Measurements from ENCODE around the gene CER1. TPM values are rescaled to one million over a fixed set of nuclear protein-coding genes. Genes with fewer than 3 reads are reported as not detected.

Gene CER1
- total RNA-seq, 1 experiment from 2014 or later: not detected

DNA sequence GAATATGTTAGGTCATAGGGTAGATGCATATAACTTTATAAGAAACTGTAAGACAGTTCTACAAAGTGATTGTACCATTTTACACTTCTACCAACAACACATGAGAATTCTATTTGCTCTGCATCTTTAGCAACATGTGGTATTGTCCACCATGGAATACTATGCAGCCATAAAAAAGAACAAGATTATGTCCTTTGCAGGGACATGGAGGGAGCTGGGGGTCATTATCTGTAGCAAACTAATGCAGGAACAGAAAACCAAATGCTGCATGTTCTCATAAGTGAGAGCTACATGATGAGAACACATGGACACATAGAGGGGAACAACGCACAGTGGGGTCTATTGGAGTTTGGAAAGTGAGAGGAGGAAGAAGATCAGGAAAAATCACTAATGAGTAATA, 22.2 kb upstream of the CER1 start:
- intact Hi-C loops (cut with micrococcal nuclease): no loop called here
- DNase-seq (no peak), ATAC-seq (no peak)
- H3K36me3 ChIP-seq (ENCODE audit: low read depth, low read length): no peaks in the 10 kb centered on the region
- POLR2A ChIA-PET (ENCODE audit: unreplicated experiment): no interaction called here
- H3K9me3 ChIP-seq (ENCODE audit: low read length): no peaks in the 10 kb centered on the region
- no peaks in the 10 kb centered on the region for H3F3A ChIP-seq (ENCODE audit: low read length, unreplicated experiment)
- no peak overlapping the region for H3K9ac ChIP-seq (ENCODE audit: low read length)
- no peak overlapping the region for H3K4me3 ChIP-seq (ENCODE audit: low read length)
- BruUV-seq (replicated peaks): no TSS peak
- no peak overlapping the region for H2AFZ ChIP-seq (ENCODE audit: low read length)
- H3K4me2 ChIP-seq (ENCODE audit: low read length): no peak overlapping the region
- no peaks in the 10 kb centered on the region for H3K9me2 ChIP-seq (replicated peaks; ENCODE audit: low read length)
- H3K27me3 ChIP-seq (ENCODE audit: low read length): no peaks in the 10 kb centered on the region
- H3K27ac ChIP-seq (ENCODE audit: low read length): no peak overlapping the region
- no peaks in the 10 kb centered on the region for H3K79me2 ChIP-seq (ENCODE audit: low read length)
- H3K4me1 ChIP-seq (ENCODE audit: insufficient read depth, low read length): peaks cover 6% of the 10 kb centered on the region; the same call in 1 of the 2 replicates
- H4K20me1 ChIP-seq (ENCODE audit: low read length): no peaks in the 10 kb centered on the region
- TF ChIP-seq EZH2phosphoT487 (IDR thresholded peaks at IDR 0.05; ENCODE audit: borderline replicate concordance, low read length) (no peak), EZH2 (IDR thresholded peaks at IDR 0.05; ENCODE audit: low read length, unreplicated experiment) (no peak)
- TF ChIP-seq, protein P1, sequence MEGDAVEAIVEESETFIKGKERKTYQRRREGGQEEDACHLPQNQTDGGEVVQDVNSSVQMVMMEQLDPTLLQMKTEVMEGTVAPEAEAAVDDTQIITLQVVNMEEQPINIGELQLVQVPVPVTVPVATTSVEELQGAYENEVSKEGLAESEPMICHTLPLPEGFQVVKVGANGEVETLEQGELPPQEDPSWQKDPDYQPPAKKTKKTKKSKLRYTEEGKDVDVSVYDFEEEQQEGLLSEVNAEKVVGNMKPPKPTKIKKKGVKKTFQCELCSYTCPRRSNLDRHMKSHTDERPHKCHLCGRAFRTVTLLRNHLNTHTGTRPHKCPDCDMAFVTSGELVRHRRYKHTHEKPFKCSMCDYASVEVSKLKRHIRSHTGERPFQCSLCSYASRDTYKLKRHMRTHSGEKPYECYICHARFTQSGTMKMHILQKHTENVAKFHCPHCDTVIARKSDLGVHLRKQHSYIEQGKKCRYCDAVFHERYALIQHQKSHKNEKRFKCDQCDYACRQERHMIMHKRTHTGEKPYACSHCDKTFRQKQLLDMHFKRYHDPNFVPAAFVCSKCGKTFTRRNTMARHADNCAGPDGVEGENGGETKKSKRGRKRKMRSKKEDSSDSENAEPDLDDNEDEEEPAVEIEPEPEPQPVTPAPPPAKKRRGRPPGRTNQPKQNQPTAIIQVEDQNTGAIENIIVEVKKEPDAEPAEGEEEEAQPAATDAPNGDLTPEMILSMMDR (conservative IDR thresholded peaks at IDR 0.05; ENCODE audit: low read depth, low read length): no peak
- CTCF ChIA-PET: no interaction called here

DNA sequence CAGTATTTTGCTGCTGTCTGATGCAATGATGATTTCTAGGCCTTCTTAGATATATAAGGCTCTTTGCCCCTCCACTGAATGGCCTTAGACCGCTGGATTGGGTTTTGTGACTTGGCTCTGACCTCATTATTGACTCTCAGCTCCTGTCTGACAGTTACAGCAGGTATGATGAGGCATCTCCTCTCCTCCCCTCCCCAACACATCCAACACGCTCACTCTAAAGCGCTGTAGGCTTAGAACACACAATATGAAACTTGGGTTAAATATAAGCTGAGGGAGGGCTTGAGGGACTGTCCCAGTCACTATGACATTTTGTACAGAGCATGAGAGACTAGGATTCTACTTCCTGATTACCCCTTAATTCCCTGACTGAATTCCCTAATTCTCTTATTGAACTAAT, 18.8 kb upstream of the CER1 start:
- POLR2A ChIA-PET (ENCODE audit: unreplicated experiment): no interaction called here
- CTCF ChIA-PET: no interaction called here

DNA sequence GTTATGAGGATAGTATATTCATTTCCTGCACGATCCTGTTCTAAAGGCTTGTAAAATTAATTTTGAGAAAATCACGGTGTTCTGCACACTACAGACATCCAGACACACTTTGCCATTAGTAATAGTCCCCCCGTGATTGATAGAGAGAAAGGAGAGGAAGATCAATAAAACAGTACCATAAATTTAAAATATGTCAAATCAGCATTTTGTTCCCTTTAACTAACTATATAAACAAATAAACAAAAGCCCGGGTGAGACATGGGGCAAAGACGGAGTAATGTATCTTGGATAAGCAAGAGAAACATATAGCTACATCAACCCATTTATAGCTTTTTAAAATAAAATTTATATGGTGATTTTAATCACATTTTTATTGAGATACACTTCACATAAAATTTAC, 10.6 kb upstream of the CER1 start:
- H3K27ac ChIP-seq (ENCODE audit: low read length): no peak overlapping the region
- H3K79me2 ChIP-seq (ENCODE audit: low read length): no peaks in the 10 kb centered on the region
- DNase-seq (no peak), ATAC-seq (no peak)
- no peaks in the 10 kb centered on the region for H3F3A ChIP-seq (ENCODE audit: low read length, unreplicated experiment)
- no peak for TF ChIP-seq EZH2 (IDR thresholded peaks at IDR 0.05; ENCODE audit: low read length, unreplicated experiment)
- TF ChIP-seq, protein P1 (conservative IDR thresholded peaks at IDR 0.05; ENCODE audit: low read depth, low read length): no peak
- TF ChIP-seq EZH2phosphoT487 (IDR thresholded peaks at IDR 0.05; ENCODE audit: borderline replicate concordance, low read length): no peak
- no peaks in the 10 kb centered on the region for H3K9me2 ChIP-seq (replicated peaks; ENCODE audit: low read length)
- H3K36me3 ChIP-seq (ENCODE audit: low read depth, low read length): no peaks in the 10 kb centered on the region
- H3K27me3 ChIP-seq (ENCODE audit: low read length): no peaks in the 10 kb centered on the region
- CTCF ChIA-PET: no interaction called here
- no peaks in the 10 kb centered on the region for H4K20me1 ChIP-seq (ENCODE audit: low read length)
- POLR2A ChIA-PET (ENCODE audit: unreplicated experiment): no interaction called here
- no peak overlapping the region for H3K4me2 ChIP-seq (ENCODE audit: low read length)
- no peaks in the 10 kb centered on the region for H3K4me1 ChIP-seq (ENCODE audit: insufficient read depth, low read length)
- H3K9me3 ChIP-seq (ENCODE audit: low read length): no peaks in the 10 kb centered on the region
- no peak overlapping the region for H2AFZ ChIP-seq (ENCODE audit: low read length)
- no peak overlapping the region for H3K9ac ChIP-seq (ENCODE audit: low read length)
- H3K4me3 ChIP-seq (ENCODE audit: low read length): no peak overlapping the region
- no TSS peak for BruUV-seq (replicated peaks)
- intact Hi-C loops (cut with micrococcal nuclease): no loop called here

More for the DNA sequence above, 18.8 kb upstream of the CER1 start:
- H3K9me2 ChIP-seq (replicated peaks; ENCODE audit: low read length): no peaks in the 10 kb centered on the region
- TF ChIP-seq, protein P1 (conservative IDR thresholded peaks at IDR 0.05; ENCODE audit: low read depth, low read length): no peak
- TF ChIP-seq EZH2 (IDR thresholded peaks at IDR 0.05; ENCODE audit: low read length, unreplicated experiment) (no peak), EZH2phosphoT487 (IDR thresholded peaks at IDR 0.05; ENCODE audit: borderline replicate concordance, low read length) (no peak)
- DNase-seq (no peak), ATAC-seq (no peak)
- H3K27me3 ChIP-seq (ENCODE audit: low read length): no peaks in the 10 kb centered on the region
- BruUV-seq (replicated peaks): no TSS peak
- H3K4me1 ChIP-seq (ENCODE audit: insufficient read depth, low read length): no peaks in the 10 kb centered on the region
- H3K9me3 ChIP-seq (ENCODE audit: low read length): no peaks in the 10 kb centered on the region
- H3K36me3 ChIP-seq (ENCODE audit: low read depth, low read length): no peaks in the 10 kb centered on the region
- H3K4me3 ChIP-seq (ENCODE audit: low read length): no peak overlapping the region
- no peaks in the 10 kb centered on the region for H4K20me1 ChIP-seq (ENCODE audit: low read length)
- H3K9ac ChIP-seq (ENCODE audit: low read length): no peak overlapping the region
- H3K79me2 ChIP-seq (ENCODE audit: low read length): no peaks in the 10 kb centered on the region
- intact Hi-C loops (cut with micrococcal nuclease): no loop called here
- H3F3A ChIP-seq (ENCODE audit: low read length, unreplicated experiment): no peaks in the 10 kb centered on the region
- H2AFZ ChIP-seq (ENCODE audit: low read length): no peak overlapping the region
- H3K4me2 ChIP-seq (ENCODE audit: low read length): no peak overlapping the region
- no peak overlapping the region for H3K27ac ChIP-seq (ENCODE audit: low read length)
